PC-9 (cell line): ENCODE measurements around the gene LIMCH1.

ENCODE experiments used
- CTCF ChIP-seq: fragments of 200-600 bp; sonication (generic); conservative IDR thresholded peaks from 2 replicates; pipeline ENCODE4 v1.6.1; 2017; ENCODE audit warnings: mixed run types, antibody characterized with exemption, mild to moderate bottlenecking, moderate library complexity
- EZH2 ChIP-seq: fragments of 200-600 bp; sonication (generic); IDR thresholded peaks from 2 replicates; pipeline ENCODE4 v1.8.0; 2017; ENCODE audit warnings: antibody characterized with exemption, low read depth

DNA sequence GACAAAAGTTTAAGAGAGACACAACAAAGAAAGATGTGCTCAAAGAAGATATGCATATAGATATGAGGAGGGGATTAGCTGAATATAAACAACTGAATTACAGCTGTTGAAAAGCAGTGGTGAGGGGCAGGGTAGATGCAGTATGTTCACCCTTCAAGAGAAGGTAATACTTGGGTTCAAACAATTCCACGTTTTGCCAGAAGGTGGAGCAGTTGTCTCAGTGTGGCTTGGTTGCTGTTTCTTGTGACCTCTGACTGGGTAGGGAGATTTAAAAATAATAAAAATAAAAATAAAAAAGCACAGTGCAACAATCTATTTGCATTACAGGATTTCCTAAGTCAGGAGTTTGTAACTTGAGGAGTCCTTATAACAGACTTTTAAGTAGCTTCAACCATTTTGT, 187.3 kb downstream of the LIMCH1 start:
- TF ChIP-seq CTCF, result peak; percentile 24; the same call in 1 of the 2 replicates
- no peak for TF ChIP-seq EZH2
